H1 (cell line): ENCODE data around the gene GPC6. TPM values are rescaled to one million over a fixed set of nuclear protein-coding genes. Genes with fewer than 3 reads are reported as not detected.

Experiments used
- CTCF ChIA-PET: fragments of 300-600 bp; sonication (Branson Sonifier 250); formaldehyde crosslinking; loops from one replicate; lab custom pipeline; 2021; ENCODE audit not compliant: partially characterized antibody; lab: Charles Lee
- POLR2A ChIA-PET: fragments of 300-600 bp; sonication (Branson Sonifier 250); formaldehyde crosslinking; loops from one replicate; lab custom pipeline; 2021; ENCODE audit warnings: inconsistent platforms; ENCODE audit not compliant: partially characterized antibody; lab: Charles Lee
- DNase-seq, 2 experiments: peaks; one replicate each; pipeline versions ENCODE4 v3.0.0 to v3.0.0-alpha.2; 2010 to 2022; ENCODE audit warnings: low spot score in 2 of 2, low read depth in 1 of 2, mixed read lengths in 1 of 2
- FAIRE-seq: peaks from 2 replicates; lab custom pipeline; 2011; peaks lifted over from hg19 to GRCh38; lab: Jason Lieb, UNC
- H2AFZ ChIP-seq: 2 replicates; pipeline ENCODE4 v1.8.1; 2012; ENCODE audit warnings: low read length, inconsistent platforms
- H2AK5ac ChIP-seq: 2 replicates; pipeline ENCODE4 v1.6.1; 2013; ENCODE audit warnings: low read depth, low read length
- H2BK120ac ChIP-seq: replicated peaks from 2 replicates; pipeline ENCODE3; 2013; ENCODE audit warnings: low read depth, low read length, inconsistent platforms
- H2BK12ac ChIP-seq: 2 replicates; pipeline ENCODE4 v1.6.1; 2013; ENCODE audit warnings: low read depth, low read length
- H2BK15ac ChIP-seq: 2 replicates; pipeline ENCODE4 v1.6.1; 2013; ENCODE audit warnings: low read length
- H2BK20ac ChIP-seq: 2 replicates; pipeline ENCODE4 v1.6.1; 2013; ENCODE audit warnings: low read length
- H2BK5ac ChIP-seq: 2 replicates; pipeline ENCODE4 v1.6.1; 2013; ENCODE audit warnings: low read depth, low read length
- H3K14ac ChIP-seq: 2 replicates; pipeline ENCODE4 v1.6.1; 2013; ENCODE audit warnings: inconsistent platforms; ENCODE audit not compliant: insufficient read length
- H3K18ac ChIP-seq: 2 replicates; pipeline ENCODE4 v1.6.1; 2013; ENCODE audit warnings: low read length; ENCODE audit errors: extremely low read depth
- H3K23ac ChIP-seq: 2 replicates; pipeline ENCODE4 v1.6.1; 2013; ENCODE audit warnings: inconsistent platforms; ENCODE audit not compliant: insufficient read length
- H3K23me2 ChIP-seq: 2 replicates; pipeline ENCODE4 v1.6.1; 2013; ENCODE audit warnings: low read depth, low read length
- H3K27ac ChIP-seq: 2 replicates; pipeline ENCODE4 v1.6.1; 2011; ENCODE audit warnings: low read depth, low read length, inconsistent platforms
- H3K27me3 ChIP-seq, 4 experiments: replicated peaks in 1 of 4; 1 replicate in 1 of 4; 2 replicates in 3 of 4; pipeline versions ENCODE4 v1.6.1 to v1.8.1; 2011 to 2013; ENCODE audit warnings: low read length in 3 of 4, mild to moderate bottlenecking in 3 of 4, inconsistent platforms in 2 of 4, mixed read lengths in 2 of 4, moderate library complexity in 1 of 4; ENCODE audit not compliant: control insufficient read depth in 3 of 4, insufficient read depth in 3 of 4; ENCODE audit errors: extremely low read depth in 1 of 4
- H3K36me3 ChIP-seq, 4 experiments: 2 replicates each; pipeline versions ENCODE4 v1.6.1 to v1.8.1; 2011 to 2013; ENCODE audit warnings: mild to moderate bottlenecking in 4 of 4, low read length in 3 of 4, moderate library complexity in 2 of 4, control low read depth in 1 of 4, inconsistent platforms in 1 of 4; ENCODE audit not compliant: insufficient read depth in 4 of 4, control insufficient read depth in 2 of 4
- H3K4ac ChIP-seq: replicated peaks from 2 replicates; pipeline ENCODE3; 2013; ENCODE audit warnings: low read length, low read depth, mixed read lengths, inconsistent platforms; ENCODE audit not compliant: insufficient read length
- H3K4me1 ChIP-seq, 4 experiments: replicated peaks in 1 of 4; 1 replicate in 1 of 4; 2 replicates in 3 of 4; pipeline versions ENCODE4 v1.6.1 to v1.8.1; 2011 to 2013; ENCODE audit warnings: low read length in 3 of 4, inconsistent platforms in 2 of 4, mixed read lengths in 1 of 4; ENCODE audit not compliant: insufficient read depth in 4 of 4, control insufficient read depth in 3 of 4
- H3K4me2 ChIP-seq, 2 experiments: 2 replicates each; pipeline versions ENCODE4 v1.6.1 to v1.8.1; 2011 to 2013; ENCODE audit warnings: low read depth in 2 of 2, low read length in 2 of 2, control low read depth in 1 of 2, inconsistent platforms in 1 of 2, mild to moderate bottlenecking in 1 of 2; ENCODE audit not compliant: insufficient read depth in 1 of 2
- H3K4me3 ChIP-seq, 4 experiments: fragments of 200-600, 300-600 bp in 1 of 4; sonication (generic), shearing (Covaris generic), sonication (Bioruptor Twin) in 1 of 4; 2 replicates each; pipeline versions ENCODE4 v1.5.1 to v1.8.1; 2011 to 2016; ENCODE audit warnings: low read length in 4 of 4, low read depth in 3 of 4, control low read depth in 2 of 4, inconsistent platforms in 2 of 4, mild to moderate bottlenecking in 2 of 4, mixed read lengths in 1 of 4, moderate library complexity in 1 of 4; ENCODE audit not compliant: insufficient read depth in 2 of 4; ENCODE audit errors: extremely low read depth in 1 of 4
- H3K56ac ChIP-seq: replicated peaks from 2 replicates; pipeline ENCODE3; 2013; ENCODE audit warnings: low read depth, mild to moderate bottlenecking, mixed read lengths, low read length, inconsistent platforms; ENCODE audit not compliant: insufficient read length
- H3K79me1 ChIP-seq: 2 replicates; pipeline ENCODE4 v1.6.1; 2013; ENCODE audit warnings: low read depth, low read length, control low read depth
- H3K79me2 ChIP-seq, 2 experiments: 2 replicates each; pipeline versions ENCODE4 v1.6.1 to v1.8.1; 2012 to 2013; ENCODE audit warnings: low read length in 2 of 2, mild to moderate bottlenecking in 2 of 2, inconsistent platforms in 1 of 2; ENCODE audit not compliant: insufficient read depth in 2 of 2, control insufficient read depth in 1 of 2
- H3K9ac ChIP-seq, 4 experiments: replicated peaks in 1 of 4; 1 replicate in 1 of 4; 2 replicates in 3 of 4; pipeline versions ENCODE4 v1.6.1 to v1.8.1; 2011 to 2013; ENCODE audit warnings: low read depth in 3 of 4, low read length in 3 of 4, control low read depth in 2 of 4, mild to moderate bottlenecking in 2 of 4, moderate library complexity in 2 of 4, inconsistent platforms in 1 of 4; ENCODE audit errors: extremely low read depth in 1 of 4
- H3K9me3 ChIP-seq, 2 experiments: 2 replicates each; pipeline versions ENCODE4 v1.6.1 to v1.8.1; 2012 to 2013; ENCODE audit warnings: mild to moderate bottlenecking in 2 of 2, moderate library complexity in 2 of 2, control low read depth in 1 of 2, inconsistent platforms in 1 of 2, low read depth in 1 of 2, low read length in 1 of 2, mixed read lengths in 1 of 2; ENCODE audit not compliant: insufficient read depth in 2 of 2
- H4K20me1 ChIP-seq, 2 experiments: replicated peaks in 1 of 2; 2 replicates each; pipeline versions ENCODE3 to v1.8.1; 2011 to 2013; ENCODE audit warnings: inconsistent platforms in 2 of 2, low read length in 2 of 2, mild to moderate bottlenecking in 1 of 2; ENCODE audit not compliant: insufficient read depth in 2 of 2, control insufficient read depth in 1 of 2
- H4K5ac ChIP-seq: 2 replicates; pipeline ENCODE4 v1.6.1; 2013; ENCODE audit warnings: low read length, low read depth, mixed read lengths, inconsistent platforms; ENCODE audit not compliant: insufficient read length
- H4K8ac ChIP-seq: 2 replicates; pipeline ENCODE4 v1.8.0; 2013; ENCODE audit warnings: mild to moderate bottlenecking, moderate library complexity, low read length, inconsistent platforms; ENCODE audit not compliant: insufficient read depth; ENCODE audit errors: extremely low read depth
- H4K91ac ChIP-seq: replicated peaks from 2 replicates; pipeline ENCODE3; 2013; ENCODE audit warnings: low read length, mixed read lengths, inconsistent platforms; ENCODE audit not compliant: insufficient read length
- CBX5 ChIP-seq: fragments of 300-800, 300-1000 bp; sonication (generic); IDR thresholded peaks from 2 replicates; pipeline ENCODE4 v1.7.1; 2016; ENCODE audit warnings: antibody characterized with exemption, low read length, low read depth
- EP300 ChIP-seq, 2 experiments: IDR thresholded peaks; 1 replicate in 1 of 2; 2 replicates in 1 of 2; pipeline ENCODE4 v1.6.1; 2011 to 2012; ENCODE audit warnings: low read depth in 2 of 2, low read length in 2 of 2, mild to moderate bottlenecking in 2 of 2, borderline replicate concordance in 1 of 2, inconsistent platforms in 1 of 2, moderate library complexity in 1 of 2
- EZH2 ChIP-seq: fragments of 200-600 bp; sonication (generic); IDR thresholded peaks from 2 replicates; pipeline ENCODE4 v1.7.1; 2012; ENCODE audit warnings: low read depth, mild to moderate bottlenecking, moderate library complexity, low read length, inconsistent platforms; ENCODE audit not compliant: severe bottlenecking
- GTF2F1 ChIP-seq: IDR thresholded peaks from 2 replicates; pipeline ENCODE4 v1.6.1; 2012; ENCODE audit warnings: low read depth, low read length, improper control_type of control experiment, borderline replicate concordance
- KDM5A ChIP-seq: fragments of 200-600 bp; IDR thresholded peaks from 2 replicates; pipeline ENCODE4 v1.7.1; 2012; ENCODE audit warnings: mild to moderate bottlenecking, low read length, inconsistent platforms, mixed read lengths
- NANOG ChIP-seq: IDR thresholded peaks from 2 replicates; pipeline ENCODE4 v1.6.1; 2011; ENCODE audit warnings: low read length, low read depth, mild to moderate bottlenecking, inconsistent platforms; ENCODE audit not compliant: insufficient read depth, poor library complexity, severe bottlenecking
- POLR2A ChIP-seq, 2 experiments: IDR thresholded peaks; 1 replicate in 1 of 2; 2 replicates in 1 of 2; pipeline ENCODE4 v1.6.1; 2011; ENCODE audit warnings: low read depth in 2 of 2, low read length in 2 of 2, mild to moderate bottlenecking in 2 of 2; ENCODE audit errors: control extremely low read depth in 1 of 2
- RAD21 ChIP-seq, 2 experiments: IDR thresholded peaks in 1 of 2; conservative IDR thresholded peaks in 1 of 2; 2 replicates each; pipeline ENCODE4 v1.6.1; 2011; ENCODE audit warnings: low read depth in 2 of 2, low read length in 2 of 2, improper control_type of control experiment in 1 of 2, inconsistent platforms in 1 of 2, mild to moderate bottlenecking in 1 of 2, moderate library complexity in 1 of 2
- RNF2 ChIP-seq: fragments of 200-900, 300-1000 bp; sonication (generic); IDR thresholded peaks from 2 replicates; pipeline ENCODE4 v1.7.1; 2016; ENCODE audit warnings: borderline replicate concordance, low read depth, mild to moderate bottlenecking, antibody characterized with exemption, low read length; ENCODE audit not compliant: poor library complexity, severe bottlenecking; ENCODE audit errors: missing control alignments
- SIN3A ChIP-seq, 2 experiments: IDR thresholded peaks in 1 of 2; conservative IDR thresholded peaks in 1 of 2; 2 replicates each; pipeline ENCODE4 v1.6.1; 2011 to 2012; ENCODE audit warnings: low read length in 2 of 2, improper control_type of control experiment in 1 of 2, low read depth in 1 of 2, mild to moderate bottlenecking in 1 of 2
- SIX5 ChIP-seq: IDR thresholded peaks from 2 replicates; pipeline ENCODE4 v1.6.1; 2011; ENCODE audit warnings: mild to moderate bottlenecking, low read depth, low read length
- TAF1 ChIP-seq: IDR thresholded peaks from 2 replicates; pipeline ENCODE4 v1.6.1; 2011; ENCODE audit warnings: mild to moderate bottlenecking, low read depth, low read length
- TCF12 ChIP-seq: IDR thresholded peaks from 2 replicates; pipeline ENCODE4 v1.6.1; 2011; ENCODE audit warnings: low read depth, mild to moderate bottlenecking, low read length
- TEAD4 ChIP-seq: IDR thresholded peaks from 2 replicates; pipeline ENCODE4 v1.6.1; 2012; ENCODE audit warnings: low read depth, low read length, inconsistent platforms, mixed read lengths
- polyA plus RNA-seq, 7 experiments: library from polyadenylated mRNA; depleted of rRNA in 3 of 7; stranded (reverse) in 5 of 7; unstranded in 2 of 7; fragments of >200 nt in 5 of 7; fragments of 200-250 nt in 2 of 7; gene quantifications; 1 replicate in 5 of 7; 2 replicates in 1 of 7; 4 replicates in 1 of 7; pipeline versions ENCODE4 v1.2.1 to v1.2.3, GENCODE V29; 2011 to 2013; ENCODE audit warnings: missing spikeins in 2 of 7, mixed read lengths in 2 of 7
- total RNA-seq: library from RNA; stranded (reverse); fragmentation: NEBNext Ultra II Directional; extraction: Animal tissue kit (Norgen Biotek cat#: 25700); gene quantifications from 2 replicates; pipeline ENCODE4 v1.2.1, GENCODE V29; 2021

The GPC6 gene
- total and polyA plus RNA-seq, 2 of the 8 experiments (the other 6 are each of a cell fraction or from before 2014, with no cell fraction given): 5.4 to 12.0 TPM

DNA sequence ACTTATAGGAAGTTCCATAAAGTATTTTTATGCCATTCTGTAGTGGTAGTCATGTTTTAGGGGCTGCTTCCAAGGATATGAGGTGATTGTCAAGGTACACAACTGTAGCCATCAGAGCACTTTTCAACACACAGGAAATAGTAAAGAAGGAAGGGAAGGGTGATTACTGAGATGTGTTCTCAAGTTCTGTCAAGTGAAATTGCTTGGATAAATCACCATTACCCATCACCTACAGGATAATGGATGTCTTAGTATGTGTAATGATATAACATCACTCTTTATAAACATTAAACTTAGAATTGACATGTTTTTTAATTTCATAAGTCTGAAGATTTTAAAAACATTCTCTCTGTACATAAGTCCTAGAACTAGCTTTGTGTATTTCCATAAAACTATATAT, 765.0 kb downstream of the GPC6 start:
- CTCF ChIA-PET: no interaction called here
- H3K18ac ChIP-seq: no peak overlapping the region
- no peaks in the 10 kb centered on the region for H3K36me3 ChIP-seq

More for the DNA sequence above, 765.0 kb downstream of the GPC6 start:
- Histone ChIP-seq H2BK15ac (no peak overlapping the region), H4K5ac (no peak overlapping the region), H3K27me3 (no peaks in the 10 kb centered on the region), H3K4ac (no peak overlapping the region), H3K56ac (no peak overlapping the region), H3K23me2 (no peaks in the 10 kb centered on the region), H2BK120ac (no peak overlapping the region), H3K79me2 (no peaks in the 10 kb centered on the region), H4K8ac (no peak overlapping the region), H2BK20ac (no peak overlapping the region), H3K4me2 (no peak overlapping the region), H3K14ac (no peak overlapping the region), H3K4me3 (no peak overlapping the region), H2BK12ac (no peak overlapping the region), H3K9ac (no peak overlapping the region), H3K27ac (no peak overlapping the region), H2BK5ac (no peak overlapping the region), H2AK5ac (no peak overlapping the region), H3K23ac (no peak overlapping the region), H4K91ac (no peak overlapping the region), H2AFZ (no peak overlapping the region), H3K9me3 (no peaks in the 10 kb centered on the region), H4K20me1 (no peaks in the 10 kb centered on the region), H3K79me1 (no peaks in the 10 kb centered on the region), H3K4me1 (0 out of 7 replicates have a peak, but pooled peaks cover 0 to 2% (median 0%) of the 10 kb centered on the region in 4 experiments)
- POLR2A ChIA-PET: no interaction called here
- FAIRE-seq: no peak
- DNase-seq: no peak
- TF ChIP-seq RNF2: no peak
- TF ChIP-seq RAD21 (IDR thresholded peaks at IDR 0.05 in 1 of 2, conservative IDR thresholded peaks at IDR 0.05 in 1 of 2; ENCODE audit: low read depth in 2 of 2, low read length in 2 of 2): no peak
- TF ChIP-seq EP300 (IDR thresholded peaks at IDR 0.05; ENCODE audit: borderline replicate concordance in 1 of 2, low read depth in 2 of 2, low read length in 2 of 2): no peak
- TF ChIP-seq TAF1: no peak
- TF ChIP-seq SIX5: no peak
- TF ChIP-seq NANOG: no peak
- no peak for TF ChIP-seq POLR2A (IDR thresholded peaks at IDR 0.05; ENCODE audit: control extremely low read depth in 1 of 2, low read depth in 2 of 2, low read length in 2 of 2)
- TF ChIP-seq SIN3A (conservative IDR thresholded peaks at IDR 0.05 in 1 of 2, IDR thresholded peaks at IDR 0.05 in 1 of 2; ENCODE audit: low read depth in 1 of 2, low read length in 2 of 2): no peak
- no peak for TF ChIP-seq GTF2F1
- TF ChIP-seq TCF12: no peak
- no peak for TF ChIP-seq CBX5
- TF ChIP-seq TEAD4: no peak
- TF ChIP-seq KDM5A: no peak
- TF ChIP-seq EZH2: no peak
